Astrocyte (in vitro differentiated cells and primary cell): ENCODE results near the gene BARHL2.

Source experiments
- CTCF ChIP-seq: IDR thresholded peaks from 2 replicates; pipeline ENCODE4 v1.5.1; 2011; ENCODE audit warnings: low read depth, mild to moderate bottlenecking, inconsistent platforms, low read length, moderate library complexity; ENCODE audit not compliant: insufficient read depth
- EZH2 ChIP-seq: IDR thresholded peaks from 2 replicates; pipeline ENCODE4 v1.6.1; 2012; ENCODE audit warnings: mild to moderate bottlenecking, low read length, inconsistent platforms; ENCODE audit not compliant: insufficient read depth

- TF ChIP-seq CTCF: no peak
- TF ChIP-seq EZH2: no peak
These were observed 9.8 kb downstream of the BARHL2 start for GRCh38 chr1:90707363-90707710.
